C4-2B (cell line): Measurements from ENCODE around the gene ZSWIM1.

ENCODE experiments used
- ZFX ChIP-seq: fragments of 450-650 bp; IDR thresholded peaks from 2 replicates; pipeline ENCODE4 v1.6.1; 2017
- TF ChIP-seq, protein P1 (sequence below): fragments of 450-650 bp; conservative IDR thresholded peaks from 2 replicates; pipeline ENCODE4 v1.5.1; 2017; ENCODE audit warnings: mild to moderate bottlenecking

- TF ChIP-seq, protein P1, sequence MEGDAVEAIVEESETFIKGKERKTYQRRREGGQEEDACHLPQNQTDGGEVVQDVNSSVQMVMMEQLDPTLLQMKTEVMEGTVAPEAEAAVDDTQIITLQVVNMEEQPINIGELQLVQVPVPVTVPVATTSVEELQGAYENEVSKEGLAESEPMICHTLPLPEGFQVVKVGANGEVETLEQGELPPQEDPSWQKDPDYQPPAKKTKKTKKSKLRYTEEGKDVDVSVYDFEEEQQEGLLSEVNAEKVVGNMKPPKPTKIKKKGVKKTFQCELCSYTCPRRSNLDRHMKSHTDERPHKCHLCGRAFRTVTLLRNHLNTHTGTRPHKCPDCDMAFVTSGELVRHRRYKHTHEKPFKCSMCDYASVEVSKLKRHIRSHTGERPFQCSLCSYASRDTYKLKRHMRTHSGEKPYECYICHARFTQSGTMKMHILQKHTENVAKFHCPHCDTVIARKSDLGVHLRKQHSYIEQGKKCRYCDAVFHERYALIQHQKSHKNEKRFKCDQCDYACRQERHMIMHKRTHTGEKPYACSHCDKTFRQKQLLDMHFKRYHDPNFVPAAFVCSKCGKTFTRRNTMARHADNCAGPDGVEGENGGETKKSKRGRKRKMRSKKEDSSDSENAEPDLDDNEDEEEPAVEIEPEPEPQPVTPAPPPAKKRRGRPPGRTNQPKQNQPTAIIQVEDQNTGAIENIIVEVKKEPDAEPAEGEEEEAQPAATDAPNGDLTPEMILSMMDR, result no peak
- no peak for TF ChIP-seq ZFX
Measured at GRCh38 chr20:45907219-45907948, 26.4 kb downstream of the ZSWIM1 start.
